Thyroid gland (tissue), 4 donors: ENCODE results near the gene CEP131.

Experiments
- CTCF ChIP-seq, 6 experiments: fragments of 200-600 bp in 3 of 6; fragments of 450-650 bp in 3 of 6; sonication (generic) in 3 of 6; IDR thresholded peaks; one replicate each; pipeline ENCODE4 v1.5.1; 2016 to 2019; ENCODE audit warnings: antibody characterized with exemption in 6 of 6, mild to moderate bottlenecking in 2 of 6, inconsistent platforms in 1 of 6, moderate library complexity in 1 of 6
- POLR2A ChIP-seq, 2 donors: fragments of 450-650 bp; IDR thresholded peaks; one replicate each; pipeline ENCODE4 v1.6.1; 2017; ENCODE audit warnings: antibody characterized with exemption in 2 of 2, mild to moderate bottlenecking in 2 of 2, moderate library complexity in 1 of 2

- no peak for TF ChIP-seq CTCF (IDR thresholded peaks at IDR 0.05)
- TF ChIP-seq POLR2A (IDR thresholded peaks at IDR 0.05): no peak
Observed at GRCh38 chr17:81233811-81234505, 11.2 kb upstream of the CEP131 start.
